GM12873 (cell line): ENCODE data around the gene SAMM50.
A peak's percentile ranks its signal among the peaks of the same experiment; 100 is the strongest.

Experiments
- TF ChIP-seq, protein P1 (sequence below): IDR thresholded peaks from 2 replicates; pipeline ENCODE4 v1.5.1; 2012; ENCODE audit warnings: low read depth, mild to moderate bottlenecking, moderate library complexity, low read length, control low read depth; ENCODE audit not compliant: insufficient read depth; ENCODE audit errors: missing control alignments

SAMM50 gene

DNA sequence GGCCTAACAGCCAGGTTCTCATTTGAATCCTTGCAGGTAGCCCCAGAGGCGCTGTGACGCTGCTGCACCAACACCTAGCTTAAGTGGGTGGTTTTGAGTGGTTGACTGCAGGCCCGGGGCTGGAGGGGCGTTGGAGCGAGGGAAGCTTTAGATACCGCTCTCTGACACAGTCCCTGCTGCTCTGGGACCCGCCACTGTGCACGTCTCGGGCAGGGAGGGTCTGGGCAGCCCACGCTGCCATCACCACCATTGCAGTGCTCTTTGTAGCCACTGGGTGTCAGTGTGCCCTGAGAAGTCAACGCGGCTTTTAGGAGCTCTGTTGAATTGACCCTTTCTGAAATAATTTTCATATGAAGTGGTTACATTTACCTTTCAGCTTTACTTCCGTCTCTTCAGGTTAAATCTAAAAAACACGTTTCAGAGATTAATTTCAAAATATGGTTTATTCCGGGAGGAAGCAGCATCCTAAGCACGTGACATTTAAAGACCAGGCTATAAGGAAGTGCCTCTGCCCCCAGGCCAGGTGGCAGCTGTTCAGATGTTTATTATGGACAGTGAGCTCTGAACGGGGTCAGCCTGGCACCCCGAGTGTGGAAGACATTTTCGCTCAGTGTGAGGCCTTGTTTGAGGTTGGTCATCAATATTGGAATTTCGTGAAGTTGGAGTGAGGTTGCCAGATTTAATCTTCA, 38.0 kb downstream of the SAMM50 start:
- TF ChIP-seq, protein P1, sequence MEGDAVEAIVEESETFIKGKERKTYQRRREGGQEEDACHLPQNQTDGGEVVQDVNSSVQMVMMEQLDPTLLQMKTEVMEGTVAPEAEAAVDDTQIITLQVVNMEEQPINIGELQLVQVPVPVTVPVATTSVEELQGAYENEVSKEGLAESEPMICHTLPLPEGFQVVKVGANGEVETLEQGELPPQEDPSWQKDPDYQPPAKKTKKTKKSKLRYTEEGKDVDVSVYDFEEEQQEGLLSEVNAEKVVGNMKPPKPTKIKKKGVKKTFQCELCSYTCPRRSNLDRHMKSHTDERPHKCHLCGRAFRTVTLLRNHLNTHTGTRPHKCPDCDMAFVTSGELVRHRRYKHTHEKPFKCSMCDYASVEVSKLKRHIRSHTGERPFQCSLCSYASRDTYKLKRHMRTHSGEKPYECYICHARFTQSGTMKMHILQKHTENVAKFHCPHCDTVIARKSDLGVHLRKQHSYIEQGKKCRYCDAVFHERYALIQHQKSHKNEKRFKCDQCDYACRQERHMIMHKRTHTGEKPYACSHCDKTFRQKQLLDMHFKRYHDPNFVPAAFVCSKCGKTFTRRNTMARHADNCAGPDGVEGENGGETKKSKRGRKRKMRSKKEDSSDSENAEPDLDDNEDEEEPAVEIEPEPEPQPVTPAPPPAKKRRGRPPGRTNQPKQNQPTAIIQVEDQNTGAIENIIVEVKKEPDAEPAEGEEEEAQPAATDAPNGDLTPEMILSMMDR = peak; percentile 95

DNA sequence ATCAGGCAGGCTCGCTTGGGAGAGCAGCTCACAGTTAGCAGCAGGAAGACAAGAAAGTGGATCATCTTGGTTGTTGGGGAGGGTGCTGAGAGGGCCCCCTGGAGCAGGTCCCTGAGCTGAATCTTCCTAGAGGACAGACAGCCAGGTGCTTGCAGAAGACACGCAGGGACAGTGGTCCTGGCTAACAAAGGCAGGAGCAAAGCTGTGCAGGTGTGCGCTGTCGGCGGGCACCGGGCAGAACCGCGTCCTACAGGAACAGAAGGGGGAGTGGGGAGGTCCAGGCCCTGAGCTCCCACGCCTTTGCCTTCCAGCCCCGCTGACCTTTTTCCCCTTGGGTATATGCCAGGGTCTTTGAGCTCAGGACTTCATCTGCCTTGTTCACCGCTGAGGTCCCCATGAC, 38.8 kb downstream of the SAMM50 start:
- TF ChIP-seq, protein P1 = no peak

DNA sequence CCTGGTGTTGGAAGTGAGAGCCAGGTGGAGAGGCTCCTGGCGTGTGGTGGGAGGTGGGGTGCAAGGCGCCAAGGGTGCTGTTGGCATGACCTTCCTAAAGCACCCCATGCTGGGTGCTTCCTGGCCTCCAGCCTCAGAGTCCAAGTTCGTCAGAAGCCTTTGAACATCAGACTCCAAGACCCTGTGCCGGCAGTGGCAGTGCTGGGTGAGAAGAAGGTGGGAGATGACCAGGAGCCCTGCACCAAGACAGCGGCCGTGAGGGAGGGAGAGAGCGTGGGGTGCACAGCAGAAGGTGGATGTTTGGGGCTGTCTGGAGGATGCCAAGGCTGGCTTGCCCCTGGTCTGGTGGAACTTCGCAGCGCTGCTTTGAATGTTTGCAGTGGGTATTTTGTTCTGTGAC, 39.2 kb downstream of the SAMM50 start:
- TF ChIP-seq, protein P1 = no peak

DNA sequence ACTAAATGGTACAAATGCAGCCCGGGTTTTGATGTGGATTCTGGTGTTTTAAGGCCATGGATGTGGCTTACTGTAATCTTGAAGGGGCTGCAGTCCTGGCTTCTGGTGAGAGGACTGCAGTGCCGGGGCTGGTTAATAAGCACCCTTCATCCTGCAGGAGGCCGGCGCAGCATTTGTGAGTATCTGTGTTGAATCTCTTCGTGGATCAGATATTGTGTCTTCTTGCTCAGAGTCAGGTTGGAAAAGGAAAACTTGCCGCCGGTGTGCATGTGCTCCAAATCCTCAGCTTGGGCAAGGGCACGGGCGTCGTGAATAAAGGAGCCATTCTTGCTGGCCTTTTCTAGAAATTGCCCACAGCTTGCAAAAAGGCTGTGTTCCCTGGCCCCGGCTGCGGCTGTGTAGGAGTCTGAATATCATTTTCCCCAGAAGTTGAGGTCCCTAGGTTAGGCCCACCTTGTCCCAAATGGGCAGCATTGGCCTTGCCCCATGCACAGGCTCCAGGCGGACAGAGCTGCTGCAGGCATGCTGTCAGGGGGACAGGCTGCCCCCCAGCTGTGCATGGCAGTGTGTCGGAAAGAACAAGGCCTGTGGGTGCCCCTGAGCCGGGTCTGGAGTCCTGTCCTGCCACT, 39.9 kb downstream of the SAMM50 start:
- TF ChIP-seq, protein P1 = no peak

DNA sequence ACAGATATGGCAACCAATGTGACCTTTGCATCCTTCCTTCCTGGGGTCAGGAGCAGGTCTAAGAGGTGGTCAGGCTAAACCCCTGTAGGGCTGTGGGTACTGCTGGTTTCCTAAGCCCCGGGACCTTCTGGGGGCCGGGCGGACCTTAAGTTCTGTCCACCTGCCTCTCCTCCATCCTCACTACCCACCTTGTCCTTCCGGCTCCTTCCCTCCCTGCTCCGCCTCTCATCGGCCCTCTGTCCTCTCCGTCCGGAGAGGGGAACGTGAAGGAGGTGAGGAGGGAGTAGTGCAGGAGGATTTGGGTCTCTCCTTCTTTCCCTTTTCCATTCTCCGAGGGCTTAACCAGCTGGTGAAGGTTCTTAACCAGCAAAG, 40.5 kb downstream of the SAMM50 start:
- TF ChIP-seq, protein P1 = no peak

DNA sequence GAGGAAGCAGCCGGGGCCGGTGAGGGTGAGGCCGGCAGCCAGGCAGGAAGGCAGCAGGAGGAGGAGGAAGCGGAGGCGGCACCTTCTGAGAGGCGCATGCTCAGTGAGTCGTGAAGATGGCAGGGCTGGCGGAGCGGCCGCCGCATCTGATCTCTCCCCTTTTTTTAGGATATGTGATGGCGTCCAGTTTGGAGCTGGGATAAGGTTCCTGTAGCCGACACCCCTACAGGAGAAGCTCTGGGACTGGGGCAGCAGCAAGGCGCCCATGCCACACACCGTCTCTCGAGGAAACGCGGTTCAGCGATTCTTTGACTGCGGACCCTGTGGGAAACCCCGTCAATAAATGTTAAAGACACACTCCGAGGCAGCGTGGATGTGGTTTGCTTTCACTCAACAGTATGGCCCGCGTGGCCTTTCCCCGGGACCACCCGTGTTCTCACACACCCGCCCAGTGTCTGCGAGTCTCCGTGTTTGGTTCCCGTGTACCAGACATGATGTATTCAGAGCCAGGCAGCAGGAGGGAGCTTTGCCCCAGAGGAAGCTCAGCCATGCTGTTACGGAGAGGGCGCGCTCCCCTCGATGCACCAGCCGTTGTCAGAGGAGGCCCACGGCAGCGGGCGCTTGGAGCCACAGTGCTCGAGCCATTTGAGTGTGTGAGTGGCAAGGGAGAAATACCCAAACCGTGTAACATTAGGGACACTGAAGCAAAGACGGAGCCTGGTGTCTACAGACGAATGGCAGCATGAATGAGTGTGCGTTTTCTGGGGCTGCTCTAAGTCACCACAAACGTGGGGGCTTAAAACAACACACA, 41.1 kb downstream of the SAMM50 start:
- TF ChIP-seq, protein P1 = no peak

DNA sequence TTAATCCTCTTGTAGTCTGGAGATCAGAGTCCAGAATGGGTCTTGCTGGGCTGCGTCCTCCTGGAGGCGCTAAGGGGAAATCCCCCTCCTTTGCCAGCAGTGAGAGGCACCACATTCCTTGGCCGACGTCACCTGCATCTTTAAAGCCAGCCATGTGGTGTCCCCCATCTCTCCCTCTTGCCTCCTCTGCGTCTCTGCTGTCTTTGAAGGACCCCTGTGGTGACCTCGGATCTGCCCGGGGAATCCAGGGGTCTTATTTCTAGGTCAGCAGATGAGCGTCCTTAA, 41.7 kb downstream of the SAMM50 start:
- TF ChIP-seq, protein P1 = no peak
